GM12892 (cell line): Measurements from ENCODE around the gene A4GNT.

ENCODE experiments used
- POLR2A ChIP-seq: IDR thresholded peaks from 2 replicates; pipeline ENCODE4 v1.6.1; 2011; ENCODE audit warnings: low read depth, low read length, control low read depth
- POLR2AphosphoS5 ChIP-seq: IDR thresholded peaks from 2 replicates; pipeline ENCODE4 v1.6.1; 2011; ENCODE audit warnings: low read depth, low read length, control low read depth

DNA sequence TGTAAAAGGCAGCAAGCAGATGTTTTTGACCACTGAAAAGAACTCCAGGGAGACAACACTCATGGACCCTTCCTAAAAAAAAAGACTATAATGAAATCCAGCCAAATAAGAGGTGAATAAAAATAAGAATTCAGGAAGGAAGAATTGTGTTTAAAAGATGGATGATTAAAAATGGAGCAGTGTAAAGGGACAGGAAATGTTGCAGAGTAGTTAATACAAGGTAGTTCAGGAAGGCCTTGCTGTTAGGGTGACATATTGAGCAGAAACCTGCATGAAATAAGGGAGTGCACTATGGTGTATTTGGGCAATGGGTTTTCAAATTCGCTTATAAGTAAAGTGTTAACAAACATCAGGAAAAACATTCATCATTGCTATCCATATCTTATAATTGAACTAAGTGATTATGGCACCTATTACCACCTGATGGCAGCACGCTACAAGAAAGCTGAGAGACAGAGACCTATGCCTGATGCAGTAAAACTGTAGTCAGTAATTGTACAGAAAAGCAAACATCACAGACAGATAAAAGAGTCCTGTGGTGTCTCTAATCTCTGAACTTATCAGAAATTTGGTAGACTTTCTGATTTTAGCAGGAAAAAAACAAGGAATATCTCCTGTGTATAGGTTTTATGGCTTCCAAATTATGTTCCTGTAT lies 48.3 kb upstream of the A4GNT start:
- no peak for TF ChIP-seq POLR2AphosphoS5
- TF ChIP-seq POLR2A, result no peak
